Vagina (tissue), 2 donors: ENCODE measurements around the gene RCN2. TPM values are rescaled to one million over a fixed set of nuclear protein-coding genes. Genes with fewer than 3 reads are reported as not detected.
"Not testable (repeated sequence)": the region's sequence is repeated elsewhere in the genome, so short reads cannot be mapped to it uniquely, and the experiment has no call there.

Experiments used
- DNase-seq, 2 donors: peaks; one replicate each; pipeline ENCODE4 v3.0.0-alpha.2; 2017; ENCODE audit errors: extremely low spot score in 2 of 2
- H3K27ac ChIP-seq: fragments of 200-600 bp; sonication (generic); one replicate; pipeline ENCODE4 v1.5.1; 2019
- H3K27me3 ChIP-seq: fragments of 200-600 bp; sonication (generic); one replicate; pipeline ENCODE4 v1.5.1; 2019
- H3K36me3 ChIP-seq, 2 donors: fragments of 200-600 bp; sonication (generic); one replicate each; pipeline ENCODE4 v1.5.1; 2017 to 2019
- H3K4me1 ChIP-seq: fragments of 200-600 bp; sonication (generic); one replicate; pipeline ENCODE4 v1.5.1; 2019
- H3K4me3 ChIP-seq, 2 donors: fragments of 200-600 bp; sonication (generic); 1 replicate in 1 of 2; 2 replicates in 1 of 2; pipeline ENCODE4 v1.5.1; 2016 to 2019
- H3K9me3 ChIP-seq: fragments of 200-600 bp; sonication (generic); one replicate; pipeline ENCODE4 v1.5.1; 2019
- CTCF ChIP-seq, 3 experiments: fragments of 450-650 bp in 2 of 3; fragments of 200-600 bp in 1 of 3; sonication (generic) in 1 of 3; IDR thresholded peaks; one replicate each; pipeline ENCODE4 v1.5.1; 2017 to 2019; ENCODE audit warnings: antibody characterized with exemption in 3 of 3, mild to moderate bottlenecking in 2 of 3, moderate library complexity in 2 of 3
- POLR2A ChIP-seq, 2 donors: fragments of 450-650 bp; IDR thresholded peaks; one replicate each; pipeline ENCODE4 v1.6.1; 2017; ENCODE audit warnings: antibody characterized with exemption in 2 of 2, mild to moderate bottlenecking in 2 of 2, moderate library complexity in 2 of 2
- POLR2AphosphoS5 ChIP-seq, 2 donors: sonication (generic); formaldehyde crosslinking; IDR thresholded peaks; one replicate each; pipeline ENCODE4 v1.9.0; 2017; ENCODE audit warnings: antibody characterized with exemption in 2 of 2, mild to moderate bottlenecking in 2 of 2, low read depth in 1 of 2; ENCODE audit not compliant: insufficient read depth in 1 of 2
- intact Hi-C: fragments of 100-400 bp; cut with DNase I; formaldehyde crosslinking; loops from one replicate; pipeline ENCODE4 v1.15.1; 2023
- total RNA-seq: library from RNA; depleted of rRNA; stranded (reverse); fragments of >200 nt; gene quantifications from one replicate; pipeline ENCODE4 v1.2.3, GENCODE V29; 2016

RCN2 gene
- total RNA-seq, 1 donor from 2014 or later, result 39.5 TPM

GRCh38 chr15:76954744-76955143 lies 23.2 kb downstream of the RCN2 start:
- no peaks in the 10 kb centered on the region for H3K4me1 ChIP-seq
- H3K27ac ChIP-seq, result no peak overlapping the region
- intact Hi-C loops, result no loop called here
- H3K27me3 ChIP-seq, result no peaks in the 10 kb centered on the region
- no peak overlapping the region for H3K4me3 ChIP-seq
- DNase-seq, result no peak
- H3K9me3 ChIP-seq, result no peaks in the 10 kb centered on the region
- TF ChIP-seq POLR2AphosphoS5 (IDR thresholded peaks at IDR 0.05; ENCODE audit: insufficient read depth in 1 of 2, low read depth in 1 of 2), result no peak
- no peaks in the 10 kb centered on the region for H3K36me3 ChIP-seq

- H3K4me3 ChIP-seq, result no peak overlapping the region
- no peaks in the 10 kb centered on the region for H3K4me1 ChIP-seq
- no peak overlapping the region for H3K27ac ChIP-seq
- no peaks in the 10 kb centered on the region for H3K9me3 ChIP-seq
- TF ChIP-seq POLR2A (IDR thresholded peaks at IDR 0.05) (no peak), POLR2AphosphoS5 (IDR thresholded peaks at IDR 0.05; ENCODE audit: insufficient read depth in 1 of 2, low read depth in 1 of 2) (no peak), CTCF (IDR thresholded peaks at IDR 0.05) (no peak)
- DNase-seq, result no peak
- H3K27me3 ChIP-seq, result no peaks in the 10 kb centered on the region
- no peaks in the 10 kb centered on the region for H3K36me3 ChIP-seq
- intact Hi-C loops, result loop anchor here (2.0 kb wide), 1 partner anchor 57 kb away; the partner anchor contains the start of gene SCAPER
These were observed 29.9 kb downstream of the RCN2 start for GRCh38 chr15:76961268-76962011.

- intact Hi-C loops, result no loop called here
- no peak for DNase-seq
- Histone ChIP-seq H3K36me3 (no peaks in the 10 kb centered on the region), H3K4me3 (no peak overlapping the region), H3K27me3 (no peaks in the 10 kb centered on the region), H3K9me3 (no peaks in the 10 kb centered on the region), H3K27ac (no peak overlapping the region), H3K4me1 (no peaks in the 10 kb centered on the region)
- no peak for TF ChIP-seq POLR2A (IDR thresholded peaks at IDR 0.05)
- TF ChIP-seq POLR2AphosphoS5 (IDR thresholded peaks at IDR 0.05; ENCODE audit: insufficient read depth in 1 of 2, low read depth in 1 of 2), result no peak
- TF ChIP-seq CTCF (IDR thresholded peaks at IDR 0.05), result no peak
These were observed 30.9 kb downstream of the RCN2 start for GRCh38 chr15:76962337-76963013.

GRCh38 chr15:76963596-76963995 lies 32.0 kb downstream of the RCN2 start:
- Histone ChIP-seq H3K27me3 (no peaks in the 10 kb centered on the region), H3K4me3 (no peak overlapping the region), H3K36me3 (no peaks in the 10 kb centered on the region), H3K4me1 (no peaks in the 10 kb centered on the region), H3K9me3 (no peaks in the 10 kb centered on the region), H3K27ac (no peak overlapping the region)
- intact Hi-C loops, result no loop called here
- DNase-seq, result no peak
- no peak for TF ChIP-seq POLR2AphosphoS5 (IDR thresholded peaks at IDR 0.05; ENCODE audit: insufficient read depth in 1 of 2, low read depth in 1 of 2)
- TF ChIP-seq POLR2A (IDR thresholded peaks at IDR 0.05), result no peak
- no peak for TF ChIP-seq CTCF (IDR thresholded peaks at IDR 0.05)

- no peak overlapping the region for H3K27ac ChIP-seq
- H3K9me3 ChIP-seq, result no peaks in the 10 kb centered on the region
- no peak for DNase-seq
- no peaks in the 10 kb centered on the region for H3K27me3 ChIP-seq
- H3K4me3 ChIP-seq, result no peak overlapping the region
- H3K4me1 ChIP-seq, result no peaks in the 10 kb centered on the region
- no peaks in the 10 kb centered on the region for H3K36me3 ChIP-seq
- intact Hi-C loops, result no loop called here
- no peak for TF ChIP-seq POLR2A (IDR thresholded peaks at IDR 0.05)
- TF ChIP-seq CTCF (IDR thresholded peaks at IDR 0.05), result no peak
- no peak for TF ChIP-seq POLR2AphosphoS5 (IDR thresholded peaks at IDR 0.05; ENCODE audit: insufficient read depth in 1 of 2, low read depth in 1 of 2)
These were observed 32.6 kb downstream of the RCN2 start for GRCh38 chr15:76964157-76964556.

- H3K27me3 ChIP-seq, H3K4me1 ChIP-seq, H3K27ac ChIP-seq, H3K9me3 ChIP-seq, H3K4me3 ChIP-seq, H3K36me3 ChIP-seq, DNase-seq, intact Hi-C loops: not testable (repeated sequence)
These were observed 34.5 kb downstream of the RCN2 start for GRCh38 chr15:76966051-76966450.
